ENCODE measurements around the gene BCAP31. TPM values are rescaled to one million over a fixed set of nuclear protein-coding genes. Genes with fewer than 3 reads are reported as not detected.
"Not testable (repeated sequence)": the region's sequence is repeated elsewhere in the genome, so short reads cannot be mapped to it uniquely, and the experiment has no call there.

BCAP31 gene
- total RNA-seq, 1 experiment from 2014 or later, result 289 TPM

DNA sequence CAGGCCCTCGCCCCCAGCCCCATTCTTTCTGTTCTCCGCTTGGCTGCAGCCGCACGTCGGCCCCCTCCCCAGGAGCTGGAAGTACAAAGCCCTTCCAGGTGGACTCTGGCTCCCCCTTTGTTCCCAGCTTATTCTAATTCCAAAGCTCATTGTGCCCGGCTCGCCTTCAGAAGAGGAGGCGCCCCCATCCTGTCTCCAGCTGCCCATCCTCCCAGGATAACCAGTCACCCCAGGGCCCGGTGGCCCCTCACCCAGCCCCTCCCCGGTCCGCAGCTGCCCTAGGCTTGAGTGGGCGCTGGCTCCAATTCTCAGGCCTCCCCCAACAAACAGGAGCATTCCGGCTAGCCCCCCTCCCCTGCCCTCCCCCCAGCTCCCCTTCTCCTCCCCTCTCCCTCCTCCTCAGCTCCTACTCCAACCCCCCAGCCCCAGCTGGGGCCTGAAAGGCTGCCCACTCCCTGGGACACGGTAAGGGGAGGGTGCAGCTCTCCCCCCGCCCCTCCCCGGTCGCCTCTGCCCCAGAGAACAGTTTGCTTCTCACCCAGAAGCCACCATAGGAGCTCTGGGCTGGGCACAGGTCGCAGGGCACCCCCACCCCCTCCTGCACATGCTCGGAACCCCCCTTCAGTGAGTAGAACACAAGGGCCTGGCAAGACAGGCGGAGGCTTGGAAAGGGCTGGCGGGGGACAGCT is 39.6 kb downstream of the BCAP31 start:
- H3K9me2 ChIP-seq (replicated peaks; ENCODE audit: low read length), result no peaks in the 10 kb centered on the region
- DNase-seq (no peak), ATAC-seq (no peak)
- ChIA-PET CTCF (interaction anchor here (0.6 to 1.1 kb wide), 2 partner anchors 22 to 24 kb away, joined by 3 to 4 read pairs; no protein-coding TSS in a partner anchor), POLR2A (ENCODE audit: unreplicated experiment) (no interaction called here)
- no peaks in the 10 kb centered on the region for H3K9me3 ChIP-seq (ENCODE audit: low read length)
- peaks cover 3% of the 10 kb centered on the region for H3K79me2 ChIP-seq (ENCODE audit: low read length)
- H3K4me2 ChIP-seq (ENCODE audit: low read length), result no peak overlapping the region
- peaks cover 3% of the 10 kb centered on the region; the same call in 1 of the 2 replicates for H3K4me1 ChIP-seq (ENCODE audit: insufficient read depth, low read length)
- H3K27ac ChIP-seq (ENCODE audit: low read length), result no peak overlapping the region
- H3F3A ChIP-seq (ENCODE audit: low read length, unreplicated experiment), result no peaks in the 10 kb centered on the region
- intact Hi-C loops (cut with micrococcal nuclease), result no loop called here
- TF ChIP-seq EZH2 (IDR thresholded peaks at IDR 0.05; ENCODE audit: low read length, unreplicated experiment) (no peak), EZH2phosphoT487 (IDR thresholded peaks at IDR 0.05; ENCODE audit: borderline replicate concordance, low read length) (no peak)
- TF ChIP-seq, protein P1, sequence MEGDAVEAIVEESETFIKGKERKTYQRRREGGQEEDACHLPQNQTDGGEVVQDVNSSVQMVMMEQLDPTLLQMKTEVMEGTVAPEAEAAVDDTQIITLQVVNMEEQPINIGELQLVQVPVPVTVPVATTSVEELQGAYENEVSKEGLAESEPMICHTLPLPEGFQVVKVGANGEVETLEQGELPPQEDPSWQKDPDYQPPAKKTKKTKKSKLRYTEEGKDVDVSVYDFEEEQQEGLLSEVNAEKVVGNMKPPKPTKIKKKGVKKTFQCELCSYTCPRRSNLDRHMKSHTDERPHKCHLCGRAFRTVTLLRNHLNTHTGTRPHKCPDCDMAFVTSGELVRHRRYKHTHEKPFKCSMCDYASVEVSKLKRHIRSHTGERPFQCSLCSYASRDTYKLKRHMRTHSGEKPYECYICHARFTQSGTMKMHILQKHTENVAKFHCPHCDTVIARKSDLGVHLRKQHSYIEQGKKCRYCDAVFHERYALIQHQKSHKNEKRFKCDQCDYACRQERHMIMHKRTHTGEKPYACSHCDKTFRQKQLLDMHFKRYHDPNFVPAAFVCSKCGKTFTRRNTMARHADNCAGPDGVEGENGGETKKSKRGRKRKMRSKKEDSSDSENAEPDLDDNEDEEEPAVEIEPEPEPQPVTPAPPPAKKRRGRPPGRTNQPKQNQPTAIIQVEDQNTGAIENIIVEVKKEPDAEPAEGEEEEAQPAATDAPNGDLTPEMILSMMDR (conservative IDR thresholded peaks at IDR 0.05; ENCODE audit: low read depth, low read length), result no peak
- H2AFZ ChIP-seq (ENCODE audit: low read length), result no peak overlapping the region
- H3K27me3 ChIP-seq (ENCODE audit: low read length), result no peaks in the 10 kb centered on the region
- no peak overlapping the region for H3K9ac ChIP-seq (ENCODE audit: low read length)
- no peak overlapping the region for H3K4me3 ChIP-seq (ENCODE audit: low read length)
- no TSS peak for BruUV-seq (replicated peaks)
- no peaks in the 10 kb centered on the region for H3K36me3 ChIP-seq (ENCODE audit: low read depth, low read length)
- no peaks in the 10 kb centered on the region for H4K20me1 ChIP-seq (ENCODE audit: low read length)

DNA sequence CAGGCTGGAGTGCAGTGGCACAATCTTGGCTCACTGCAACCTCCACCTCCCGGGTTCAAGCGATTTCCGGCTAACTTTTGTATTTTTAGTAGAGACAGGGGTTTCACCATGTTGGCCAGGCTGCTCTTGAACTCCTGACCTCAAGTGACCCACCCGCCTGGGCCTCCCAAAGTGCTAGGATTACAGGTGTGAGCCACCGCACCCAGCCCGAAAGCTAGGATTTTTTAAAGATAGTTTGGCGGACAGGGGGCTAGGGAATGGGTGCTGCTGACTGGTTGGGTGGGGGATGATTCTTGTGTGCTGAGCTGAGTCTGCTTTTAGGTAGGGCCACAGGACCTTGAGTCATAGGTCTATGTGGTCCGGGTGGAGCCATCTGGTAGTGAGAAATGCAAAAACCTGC is 40.7 kb downstream of the BCAP31 start:
- BruUV-seq (replicated peaks); H3K27ac ChIP-seq (ENCODE audit: low read length); ATAC-seq; DNase-seq; H3K9me2 ChIP-seq (replicated peaks; ENCODE audit: low read length); H3K36me3 ChIP-seq (ENCODE audit: low read depth, low read length); H3K4me3 ChIP-seq (ENCODE audit: low read length); H3K4me2 ChIP-seq (ENCODE audit: low read length); POLR2A ChIA-PET (ENCODE audit: unreplicated experiment); intact Hi-C loops (cut with micrococcal nuclease); H3K27me3 ChIP-seq (ENCODE audit: low read length); H3K9me3 ChIP-seq (ENCODE audit: low read length); H4K20me1 ChIP-seq (ENCODE audit: low read length); H3K9ac ChIP-seq (ENCODE audit: low read length); CTCF ChIA-PET; H3K4me1 ChIP-seq (ENCODE audit: insufficient read depth, low read length); H2AFZ ChIP-seq (ENCODE audit: low read length); H3F3A ChIP-seq (ENCODE audit: low read length, unreplicated experiment); H3K79me2 ChIP-seq (ENCODE audit: low read length): not testable (repeated sequence)

DNA sequence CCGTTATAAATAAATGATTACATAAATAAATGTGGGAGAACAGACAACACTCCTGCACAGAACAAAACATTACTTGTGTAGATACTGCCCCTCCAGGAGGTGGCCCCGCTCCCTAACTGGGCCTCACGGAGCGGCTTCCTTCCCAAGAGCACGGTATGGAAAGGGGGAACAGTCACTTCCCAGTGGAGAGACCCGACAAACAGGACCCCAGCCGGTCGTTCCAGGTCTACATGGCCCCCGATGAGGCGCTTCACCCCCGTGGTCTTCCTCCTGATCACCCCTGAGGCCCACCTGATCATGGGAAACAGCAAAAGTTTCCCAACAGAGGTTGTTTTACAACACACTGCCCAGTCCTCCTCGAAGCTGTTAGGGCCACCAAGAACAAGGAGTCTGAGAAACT is 43.0 kb downstream of the BCAP31 start:
- ATAC-seq (no peak), DNase-seq (no peak)
- no peaks in the 10 kb centered on the region for H3K4me1 ChIP-seq (ENCODE audit: insufficient read depth, low read length)
- H3K9ac ChIP-seq (ENCODE audit: low read length), result no peak overlapping the region
- no peaks in the 10 kb centered on the region for H3K27me3 ChIP-seq (ENCODE audit: low read length)
- H3K9me2 ChIP-seq (replicated peaks; ENCODE audit: low read length), result no peaks in the 10 kb centered on the region
- no peaks in the 10 kb centered on the region for H3K9me3 ChIP-seq (ENCODE audit: low read length)
- TF ChIP-seq EZH2 (IDR thresholded peaks at IDR 0.05; ENCODE audit: low read length, unreplicated experiment) (no peak), EZH2phosphoT487 (IDR thresholded peaks at IDR 0.05; ENCODE audit: borderline replicate concordance, low read length) (no peak)
- TF ChIP-seq, protein P1 (conservative IDR thresholded peaks at IDR 0.05; ENCODE audit: low read depth, low read length), result no peak
- POLR2A ChIA-PET (ENCODE audit: unreplicated experiment), result no interaction called here
- CTCF ChIA-PET, result no interaction called here
- H4K20me1 ChIP-seq (ENCODE audit: low read length), result no peaks in the 10 kb centered on the region
- intact Hi-C loops (cut with micrococcal nuclease), result no loop called here
- H3K4me3 ChIP-seq (ENCODE audit: low read length), result no peak overlapping the region
- no peaks in the 10 kb centered on the region for H3F3A ChIP-seq (ENCODE audit: low read length, unreplicated experiment)
- H2AFZ ChIP-seq (ENCODE audit: low read length), result no peak overlapping the region
- no peak overlapping the region for H3K4me2 ChIP-seq (ENCODE audit: low read length)
- H3K79me2 ChIP-seq (ENCODE audit: low read length), result no peaks in the 10 kb centered on the region
- no TSS peak for BruUV-seq (replicated peaks)
- no peak overlapping the region for H3K27ac ChIP-seq (ENCODE audit: low read length)
- no peaks in the 10 kb centered on the region for H3K36me3 ChIP-seq (ENCODE audit: low read depth, low read length)

Measured in PC-3 (cell line).